Fibroblast of gingiva (primary cell): ENCODE data around the gene PHACTR3.

Experiments used
- DNase-seq: peaks from one replicate; pipeline ENCODE4 v3.0.0-alpha.2; 2011; ENCODE audit warnings: low read depth

The PHACTR3 gene

DNA sequence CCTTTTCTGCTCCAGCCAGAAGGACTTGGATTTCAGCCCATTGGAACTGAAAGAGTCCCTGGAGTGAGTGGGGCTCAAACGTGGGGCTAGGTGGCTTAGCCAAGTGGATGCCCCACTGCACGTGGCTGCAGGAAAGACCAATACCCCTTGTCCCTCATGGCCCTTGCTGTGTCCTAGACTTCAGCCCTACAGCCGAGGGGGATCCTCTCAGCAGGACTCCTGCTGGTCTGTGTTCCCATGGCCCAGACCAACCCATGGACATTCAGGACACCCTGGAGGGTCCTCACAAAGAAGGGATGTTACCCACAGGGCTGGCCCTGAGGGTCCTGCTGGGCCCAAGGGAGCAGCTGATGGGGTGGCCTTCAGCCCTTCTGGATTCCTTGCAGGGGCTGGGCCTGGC, 30.0 kb upstream of the PHACTR3 start:
- DNase-seq, result no peak

- no peak for DNase-seq
Measured at GRCh38 chr20:59575216-59575615, 29.1 kb upstream of the PHACTR3 start.

DNA sequence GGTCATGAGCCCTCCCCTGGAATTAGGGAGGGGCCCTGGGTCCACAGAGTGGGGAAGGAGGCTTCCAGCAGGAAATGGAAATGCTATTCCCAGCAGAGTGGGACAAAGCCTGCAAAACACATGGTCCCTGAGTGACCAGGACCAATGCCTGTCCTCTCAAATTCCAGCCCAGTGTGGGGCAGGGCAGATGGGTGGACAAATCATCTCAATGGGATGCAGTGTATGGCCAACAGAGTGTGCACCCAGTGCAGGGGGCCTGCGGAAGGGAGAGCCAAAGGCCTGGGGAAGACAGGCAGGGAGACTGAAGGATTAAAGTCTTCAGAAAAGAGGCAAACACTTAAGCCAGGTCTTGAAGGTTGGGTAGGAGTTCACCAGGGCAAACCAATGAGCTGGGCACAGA, 28.7 kb upstream of the PHACTR3 start:
- no peak for DNase-seq

- DNase-seq, result no peak
Measured at GRCh38 chr20:59576216-59576953, 28.0 kb upstream of the PHACTR3 start.

GRCh38 chr20:59577037-59577808, 27.1 kb upstream of the PHACTR3 start:
- DNase-seq, result no peak

DNA sequence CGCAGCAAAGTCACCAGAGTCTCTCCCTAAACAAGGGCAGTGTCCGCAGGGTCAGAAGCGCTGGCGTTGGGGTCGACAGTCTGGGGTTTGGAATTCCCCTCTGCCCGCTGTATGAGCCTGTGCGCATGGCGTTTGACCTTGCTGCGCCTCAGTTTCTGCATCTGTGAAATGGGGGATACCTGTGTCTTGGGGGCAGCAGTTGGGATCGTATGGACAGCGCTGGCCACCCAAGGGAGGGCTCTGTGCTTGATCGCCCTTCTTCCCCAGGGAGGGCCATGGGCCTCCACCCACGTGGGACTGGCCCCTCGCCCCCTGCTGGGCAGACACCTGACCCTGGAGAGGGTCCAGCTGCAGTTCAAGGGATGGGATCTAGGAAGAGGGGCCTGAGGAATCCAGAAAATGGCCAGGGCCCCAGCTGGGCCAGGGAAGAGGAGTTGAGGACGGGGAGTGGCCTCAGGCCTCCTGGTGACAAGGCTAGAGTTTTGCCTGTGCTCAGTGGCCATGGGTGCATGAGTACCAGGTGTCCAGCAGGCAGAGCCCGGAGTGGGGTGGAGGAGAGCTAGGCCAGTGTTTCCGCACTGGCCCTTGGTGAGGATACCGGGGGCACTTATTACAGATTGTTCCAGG, 26.4 kb upstream of the PHACTR3 start:
- no peak for DNase-seq

GRCh38 chr20:59578436-59579403, 25.6 kb upstream of the PHACTR3 start:
- no peak for DNase-seq

- no peak for DNase-seq
Measured at GRCh38 chr20:59579404-59580145, 24.8 kb upstream of the PHACTR3 start.

DNA sequence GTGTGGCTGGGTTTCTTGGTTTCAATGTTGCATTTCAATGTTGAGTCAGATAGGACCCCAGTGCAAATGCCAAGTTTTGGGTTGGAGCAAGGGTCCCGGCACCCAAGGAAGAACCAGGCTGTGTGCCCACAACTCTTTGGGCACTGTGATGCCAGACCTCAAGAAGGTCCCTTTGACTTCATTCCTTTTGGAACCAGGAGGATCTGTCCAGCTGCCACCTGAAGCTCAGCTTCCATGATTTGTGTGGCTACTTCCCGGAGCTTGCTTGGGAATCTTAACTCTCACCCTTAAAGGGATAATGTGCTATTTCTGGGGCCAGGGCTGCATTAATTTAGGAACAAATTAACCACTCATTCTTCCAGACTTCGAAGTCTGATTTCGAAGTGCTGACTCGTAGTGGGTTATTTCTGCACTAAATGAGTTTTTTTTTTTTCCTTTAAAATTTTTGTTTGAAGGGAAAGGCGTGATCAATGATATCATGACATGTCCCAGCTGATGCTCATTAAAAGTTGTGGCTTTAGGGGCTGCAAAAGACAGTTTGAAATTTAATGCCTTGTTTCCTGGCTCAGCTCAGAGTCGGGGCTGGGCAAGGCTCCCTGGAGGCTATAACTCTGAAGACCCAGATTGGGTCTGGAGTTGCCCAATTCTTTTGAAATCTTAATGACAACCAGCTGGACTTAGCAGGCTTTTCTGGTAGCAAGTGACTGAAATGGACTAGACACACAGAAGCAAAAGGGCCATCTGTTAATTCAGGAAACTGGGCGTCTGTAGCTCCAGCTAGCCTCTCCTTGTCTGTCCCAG, 24.0 kb upstream of the PHACTR3 start:
- peak; percentile 62 for DNase-seq

- no peak for DNase-seq
Measured at GRCh38 chr20:59580991-59581401, 23.3 kb upstream of the PHACTR3 start.

GRCh38 chr20:59581993-59582679, 22.2 kb upstream of the PHACTR3 start:
- DNase-seq, result no peak

- peak; percentile 30 for DNase-seq
Measured at GRCh38 chr20:59583428-59584277, 20.7 kb upstream of the PHACTR3 start.

DNA sequence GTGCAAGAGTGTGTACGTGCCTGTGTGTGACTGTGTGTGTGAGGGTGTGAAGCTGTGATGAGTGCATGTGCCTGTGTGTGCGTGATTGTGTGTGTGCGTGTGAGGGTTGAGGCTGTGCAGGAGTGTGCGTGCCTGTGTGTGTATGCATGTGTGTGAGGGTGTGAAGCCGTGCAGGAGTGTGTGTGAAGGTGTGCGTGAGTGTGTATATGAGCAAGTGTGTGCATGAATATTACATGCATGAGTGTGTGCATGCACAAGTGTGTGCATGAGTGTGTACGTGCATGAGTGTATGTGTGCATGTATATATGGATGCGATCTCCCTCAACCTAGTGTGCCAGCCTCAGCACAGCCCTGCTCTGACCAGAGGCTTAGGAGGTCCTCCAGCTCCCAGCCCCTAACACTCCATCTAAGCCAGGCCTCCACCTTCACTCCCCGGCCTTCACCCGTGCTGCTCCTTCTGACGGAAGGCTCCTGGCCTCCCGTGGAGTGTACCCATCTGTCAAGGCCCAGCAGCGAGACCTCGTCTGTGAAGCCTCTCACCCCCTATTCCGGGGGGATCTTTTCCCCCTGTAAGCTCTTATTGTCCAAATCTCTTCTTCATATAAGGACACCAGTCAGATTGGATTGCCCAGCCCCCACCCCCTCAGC, 19.9 kb upstream of the PHACTR3 start:
- no peak for DNase-seq

DNA sequence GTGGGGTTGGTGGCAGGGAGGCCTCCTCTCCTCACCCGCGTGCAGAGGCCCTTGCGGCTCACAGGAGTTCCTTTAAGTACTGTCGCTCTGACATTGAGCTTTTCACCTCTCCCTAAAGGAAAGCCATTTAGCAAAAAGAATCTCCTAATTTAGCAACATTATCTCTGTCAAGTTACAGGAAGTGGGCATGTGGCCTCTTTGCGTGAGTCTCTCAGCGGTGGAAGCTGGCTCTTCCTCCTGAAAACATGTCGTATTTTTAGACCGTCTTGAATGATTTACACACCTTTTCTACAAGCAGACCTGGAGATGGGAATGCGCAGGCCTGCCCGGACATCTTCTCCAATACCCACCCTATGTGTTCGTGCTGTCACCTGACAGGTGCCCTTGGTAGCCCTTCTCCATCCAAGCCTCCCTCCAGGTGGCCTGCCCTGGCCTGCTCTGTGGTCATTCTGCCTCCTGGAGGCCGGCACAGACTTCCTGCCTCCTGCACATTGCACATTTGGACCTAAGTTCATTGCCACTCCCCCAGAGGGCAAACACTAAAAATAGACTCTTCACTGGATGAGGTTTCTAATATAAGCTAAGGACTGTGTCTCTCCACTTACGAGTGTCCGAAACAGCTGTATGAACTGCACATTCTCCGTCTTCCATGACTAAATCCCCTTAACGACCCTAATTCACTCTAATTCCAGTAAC, 18.5 kb upstream of the PHACTR3 start:
- no peak for DNase-seq

- no peak for DNase-seq
Measured at GRCh38 chr20:59586613-59587012, 17.7 kb upstream of the PHACTR3 start.

DNA sequence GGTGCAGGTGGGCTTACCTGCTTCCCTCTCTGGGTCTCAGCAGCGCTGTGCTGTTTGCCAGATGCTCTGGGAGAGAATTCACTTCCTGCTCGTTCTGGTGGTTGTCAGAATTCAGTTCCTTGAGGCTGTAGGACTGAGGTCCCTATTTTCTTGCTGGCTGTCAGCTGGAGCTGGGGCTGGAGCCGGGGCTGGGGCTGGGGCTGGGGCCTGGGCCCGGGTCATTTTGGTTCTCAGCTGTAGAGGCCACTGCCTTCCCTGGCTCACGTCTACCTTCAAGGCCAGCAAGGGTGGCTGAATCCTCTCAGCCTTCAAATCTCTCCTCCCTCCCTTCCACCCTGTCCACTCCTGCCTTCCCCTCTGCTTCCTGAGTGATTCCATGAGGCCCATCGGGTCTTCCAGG, 16.8 kb upstream of the PHACTR3 start:
- DNase-seq, result no peak

GRCh38 chr20:59588236-59588855, 16.0 kb upstream of the PHACTR3 start:
- DNase-seq, result no peak
